Superior temporal gyrus (tissue), 1 donor: ENCODE results near the gene LDLRAD1.
"Not testable (repeated sequence)": the region's sequence is repeated elsewhere in the genome, so short reads cannot be mapped to it uniquely, and the experiment has no call there.

Experiments
- DNase-seq: peaks from one replicate; pipeline ENCODE4 v3.0.0-alpha.2; 2016; ENCODE audit errors: extremely low spot score

Gene LDLRAD1

GRCh38 chr1:54016343-54017282 is 1.4 kb downstream of the LDLRAD1 start:
- DNase-seq, result no peak

- no peak for DNase-seq
Observed at GRCh38 chr1:54014009-54014629, 3.9 kb downstream of the LDLRAD1 start.

DNA sequence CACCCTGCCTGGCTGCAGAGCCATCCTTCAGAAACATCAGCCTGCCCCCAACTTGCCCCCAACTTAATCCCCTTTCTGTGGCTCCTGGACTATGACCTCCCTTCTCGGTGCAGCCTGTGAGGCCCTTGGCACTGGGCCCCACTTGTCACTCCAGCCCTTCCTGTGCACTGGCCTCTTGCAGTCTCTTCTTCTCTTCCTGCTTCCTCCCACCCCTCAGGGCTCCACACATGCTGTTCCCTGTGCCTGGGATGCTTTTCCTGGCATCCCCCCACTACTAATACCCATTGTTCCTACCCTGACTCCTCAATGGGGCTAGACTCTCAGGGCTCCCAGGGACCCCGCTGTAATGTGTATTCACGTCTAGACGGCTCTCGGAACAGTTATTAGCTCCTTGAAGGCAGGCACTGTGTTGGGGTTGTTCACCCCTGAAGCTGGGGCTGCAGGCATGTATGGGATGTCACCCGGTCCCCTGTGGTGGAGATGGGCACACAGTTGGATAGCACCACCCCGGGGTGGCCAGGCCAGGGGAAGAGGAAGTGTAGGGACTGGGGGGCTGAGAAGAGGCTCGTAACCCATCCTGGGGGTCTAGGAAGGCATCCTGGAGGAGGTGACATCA is 4.5 kb downstream of the LDLRAD1 start:
- no peak for DNase-seq

DNA sequence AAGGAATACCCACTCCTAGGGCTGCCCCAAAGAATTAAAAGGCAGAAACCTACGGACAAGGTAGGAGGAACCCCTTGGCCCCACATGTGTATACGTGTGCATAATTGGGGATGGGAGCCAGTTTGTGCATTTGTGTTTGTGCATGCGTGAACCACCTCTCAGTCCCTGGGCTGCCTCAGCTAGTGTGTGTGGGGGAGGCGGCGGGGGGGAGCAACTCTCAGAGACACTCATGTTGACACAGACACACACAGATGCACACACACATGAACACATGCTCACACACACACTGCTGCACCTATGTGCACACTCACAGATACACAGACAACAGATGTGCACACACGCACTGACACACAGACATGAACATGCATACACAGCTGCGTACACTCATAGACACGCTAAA is 5.1 kb downstream of the LDLRAD1 start:
- no peak for DNase-seq

GRCh38 chr1:54012008-54012325 is 6.0 kb downstream of the LDLRAD1 start:
- no peak for DNase-seq

DNA sequence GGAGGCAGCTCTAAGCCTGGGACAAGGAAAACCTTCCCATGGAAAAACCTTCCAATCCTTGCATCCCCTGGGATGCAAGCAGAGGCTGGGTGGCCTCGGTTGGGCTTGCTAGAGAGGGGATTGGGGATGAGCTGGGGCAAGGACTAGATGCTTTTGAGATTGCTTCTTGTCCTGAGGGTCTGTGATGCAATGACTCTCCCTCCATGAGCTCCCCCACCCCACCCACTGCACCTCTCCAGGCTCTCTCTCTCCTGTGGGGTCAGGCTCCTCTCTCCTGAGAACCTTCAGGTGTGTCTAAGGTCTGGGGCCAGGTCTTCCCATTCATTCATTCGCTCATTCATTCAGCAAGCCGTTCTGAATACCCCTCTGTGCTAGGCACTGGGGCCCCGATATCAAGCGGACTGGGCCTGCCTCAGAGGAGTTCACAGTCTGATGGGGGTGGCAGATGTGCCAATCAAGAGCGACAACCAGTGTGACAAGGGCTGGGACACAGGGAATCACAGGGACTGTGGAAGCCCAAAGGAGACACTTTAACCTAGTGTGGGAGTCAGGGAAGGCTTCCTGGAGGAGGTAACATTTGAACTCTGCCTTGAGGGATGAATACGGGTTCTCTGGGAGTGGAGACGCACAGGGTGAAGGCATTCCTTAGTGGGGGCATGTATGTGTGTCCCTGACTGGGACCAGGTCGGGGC is 6.5 kb downstream of the LDLRAD1 start:
- DNase-seq, result no peak

GRCh38 chr1:54010415-54011117 is 7.4 kb downstream of the LDLRAD1 start:
- no peak for DNase-seq

GRCh38 chr1:54009406-54009805 is 8.6 kb downstream of the LDLRAD1 start:
- no peak for DNase-seq

DNA sequence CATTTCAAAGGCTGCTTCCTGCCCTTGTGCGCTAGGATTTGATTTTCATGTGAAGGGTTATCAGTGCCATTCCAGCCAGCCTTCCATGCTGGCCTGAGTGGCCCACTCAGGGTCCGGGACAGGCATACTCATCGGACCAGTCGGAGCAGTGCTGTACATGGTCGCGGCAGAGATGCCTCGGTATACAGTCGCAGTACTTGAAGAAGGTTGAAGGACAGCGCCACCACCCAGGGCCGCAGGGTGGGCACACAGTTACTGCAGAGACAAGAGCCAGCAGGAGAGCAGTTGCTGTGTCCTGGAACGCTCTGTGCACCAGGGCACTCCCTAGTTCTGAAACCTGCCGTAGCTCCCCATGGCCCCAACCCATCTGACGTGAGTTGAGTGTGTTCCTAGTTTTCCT is 9.1 kb downstream of the LDLRAD1 start:
- no peak for DNase-seq

DNA sequence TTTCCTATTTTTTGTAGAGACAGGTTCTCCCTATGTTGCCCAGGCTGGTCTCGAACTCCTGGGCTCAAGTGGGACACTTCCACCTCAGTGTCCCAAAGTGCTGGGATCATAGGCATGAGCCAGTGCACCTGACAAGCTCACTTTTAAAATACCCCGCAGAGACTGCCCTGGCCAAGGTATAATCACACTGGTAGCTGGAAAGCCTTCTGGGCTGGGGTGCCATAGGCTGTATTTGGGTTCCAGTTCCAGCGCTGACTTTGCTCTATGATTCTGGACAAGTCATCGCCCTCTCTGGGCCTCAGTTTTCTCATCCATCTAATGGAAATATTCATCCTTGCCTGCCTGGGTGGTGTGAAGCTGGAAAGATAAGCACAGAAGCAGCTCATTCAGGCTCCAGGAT is 10.4 kb downstream of the LDLRAD1 start:
- DNase-seq, result no peak

DNA sequence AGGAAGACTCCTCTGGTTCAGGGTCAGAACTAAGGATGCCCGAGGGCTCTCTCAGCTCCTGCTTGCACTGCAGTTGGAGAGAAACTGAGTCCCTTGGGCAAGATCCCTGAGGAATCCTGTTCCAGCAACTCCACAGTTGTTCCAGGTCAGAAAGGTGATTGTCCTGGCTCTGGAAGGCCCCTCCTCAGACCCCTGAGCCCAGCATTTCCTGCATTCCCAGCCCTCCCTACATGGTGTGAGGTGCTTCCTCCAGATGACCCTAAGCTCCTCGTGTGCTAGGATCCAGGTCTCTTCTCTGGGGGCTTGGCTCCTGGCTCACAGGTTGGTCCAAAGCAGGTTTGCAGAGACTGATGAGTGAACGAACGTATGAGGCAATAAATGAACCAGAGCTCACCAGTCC is 11.5 kb downstream of the LDLRAD1 start:
- no peak for DNase-seq

GRCh38 chr1:54004481-54005049 is 13.4 kb downstream of the LDLRAD1 start:
- no peak for DNase-seq

DNA sequence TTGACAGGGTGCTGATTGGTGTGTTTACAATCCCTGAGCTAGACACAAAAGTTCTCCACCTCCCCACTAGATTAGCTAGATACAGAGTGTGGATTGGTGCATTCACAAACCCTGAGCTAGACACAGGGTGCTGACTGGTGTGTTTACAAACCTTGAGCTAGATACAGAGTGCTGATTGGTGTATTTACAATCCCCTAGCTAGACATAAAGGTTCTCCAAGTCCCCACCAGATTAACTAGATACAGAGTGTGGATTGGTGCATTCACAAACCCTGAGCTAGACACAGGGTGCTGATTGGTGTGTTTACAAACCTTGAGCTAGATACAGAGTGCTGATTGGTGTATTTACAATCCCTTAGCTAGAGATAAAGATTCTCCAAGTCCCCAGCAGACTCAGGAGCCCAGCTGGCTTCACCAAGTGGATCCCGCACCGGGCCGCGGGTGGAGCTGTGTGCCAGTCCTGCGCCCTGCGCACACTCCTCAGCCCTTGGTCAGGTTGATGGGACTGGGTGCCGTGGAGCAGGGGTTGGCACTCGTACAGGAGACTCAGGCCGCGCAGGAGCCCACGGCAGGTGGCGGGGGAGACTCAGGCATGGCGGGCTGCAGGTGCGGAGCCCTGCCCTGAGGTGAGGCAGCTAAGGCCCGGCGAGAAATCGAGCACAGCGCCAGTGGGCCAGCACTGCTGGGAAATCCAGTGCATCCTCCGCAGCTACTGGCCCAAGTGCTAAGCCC is 14.1 kb downstream of the LDLRAD1 start:
- DNase-seq, result not testable (repeated sequence)

- no peak for DNase-seq
Observed at GRCh38 chr1:54003249-54003646, 14.7 kb downstream of the LDLRAD1 start.

DNA sequence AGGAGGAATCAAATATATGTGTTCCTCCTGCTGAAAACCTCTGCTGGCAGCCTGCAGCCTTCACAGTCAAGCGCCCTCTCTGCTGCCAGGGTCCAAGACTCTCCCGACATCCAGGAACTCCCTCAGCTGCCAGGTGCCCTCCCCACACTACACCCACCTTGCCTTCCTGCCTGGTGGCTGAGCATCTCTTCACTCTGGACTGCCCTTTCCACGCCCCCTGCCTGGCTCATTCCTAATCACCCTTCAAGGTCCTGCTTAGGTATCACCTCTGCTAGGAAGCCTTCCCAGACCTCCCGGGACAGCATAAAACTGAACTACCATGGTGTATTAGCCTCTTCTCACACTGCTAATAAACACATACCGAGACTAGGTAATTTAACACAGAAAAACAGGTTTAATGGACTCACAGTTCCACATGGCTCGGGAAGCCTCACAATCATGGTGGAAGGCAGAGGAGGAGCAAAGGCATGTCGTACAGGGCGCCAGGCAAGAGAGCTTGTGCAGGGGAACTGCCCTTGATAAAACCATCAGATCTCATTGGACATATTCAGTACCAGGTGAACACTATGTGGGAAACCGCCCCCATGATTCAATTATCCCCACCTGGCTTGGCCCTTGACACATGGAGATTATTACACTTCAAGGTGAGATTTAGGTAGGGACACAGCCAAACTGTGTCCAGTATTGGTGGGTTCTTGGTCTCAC is 15.3 kb downstream of the LDLRAD1 start:
- DNase-seq, result no peak

DNA sequence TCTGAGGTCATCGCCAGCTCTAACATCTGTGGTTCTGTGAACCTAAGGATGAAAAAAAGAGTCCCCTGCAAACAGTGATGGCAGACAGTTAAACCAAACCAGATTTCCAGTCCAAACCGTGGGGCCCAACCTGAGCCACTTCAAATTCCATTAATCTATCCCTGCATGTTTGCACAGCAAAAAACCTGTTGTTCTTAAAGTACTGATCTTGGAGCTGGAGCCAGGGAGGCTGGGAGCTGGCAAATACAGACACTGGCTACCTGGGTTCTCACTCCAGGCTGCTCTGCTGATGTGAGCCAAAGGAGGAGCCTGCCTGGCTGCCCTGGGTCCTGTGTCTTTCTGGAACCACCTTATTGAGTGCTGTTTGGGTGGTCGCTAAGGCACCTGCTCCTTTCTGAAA is 16.4 kb downstream of the LDLRAD1 start:
- DNase-seq, result no peak

GRCh38 chr1:53999920-54000319 is 18.1 kb downstream of the LDLRAD1 start:
- DNase-seq, result no peak

DNA sequence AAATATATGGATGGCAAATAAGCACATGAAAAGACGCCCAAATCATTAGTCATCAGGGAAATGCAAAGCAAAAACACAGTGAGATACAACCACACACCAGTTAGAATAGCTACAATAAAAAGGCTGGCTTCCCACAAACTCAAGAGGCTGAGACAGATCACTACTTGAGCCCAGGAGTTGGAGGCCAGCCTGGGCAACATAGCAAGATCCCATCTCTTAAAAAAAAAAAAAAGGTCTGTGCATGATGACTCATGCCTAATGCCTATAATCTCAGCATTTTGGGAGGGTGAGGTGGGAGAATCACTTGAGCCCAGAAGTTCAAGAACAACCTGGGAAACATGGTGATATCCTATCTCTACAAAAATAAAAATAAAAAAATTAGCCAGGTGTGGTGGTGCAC is 19.8 kb downstream of the LDLRAD1 start:
- no peak for DNase-seq

DNA sequence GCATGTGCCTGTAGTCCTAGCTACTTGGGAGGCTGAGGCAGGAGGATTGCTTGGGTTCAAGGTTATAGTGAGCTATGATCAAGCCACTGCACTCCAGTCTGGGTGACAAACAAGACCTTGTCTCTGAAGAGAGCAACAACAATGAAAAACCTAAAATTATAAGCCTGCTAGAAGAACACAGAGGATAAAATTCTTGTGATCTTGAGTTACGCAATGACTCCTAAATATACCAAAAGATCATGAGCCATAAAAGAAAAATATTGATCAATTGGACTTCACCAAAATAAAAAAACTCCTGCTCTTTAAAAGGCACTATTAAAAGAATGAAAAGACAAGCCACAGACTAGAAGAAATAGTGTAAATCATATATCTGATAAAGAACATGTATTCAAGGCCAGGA is 22.3 kb downstream of the LDLRAD1 start:
- no peak for DNase-seq

DNA sequence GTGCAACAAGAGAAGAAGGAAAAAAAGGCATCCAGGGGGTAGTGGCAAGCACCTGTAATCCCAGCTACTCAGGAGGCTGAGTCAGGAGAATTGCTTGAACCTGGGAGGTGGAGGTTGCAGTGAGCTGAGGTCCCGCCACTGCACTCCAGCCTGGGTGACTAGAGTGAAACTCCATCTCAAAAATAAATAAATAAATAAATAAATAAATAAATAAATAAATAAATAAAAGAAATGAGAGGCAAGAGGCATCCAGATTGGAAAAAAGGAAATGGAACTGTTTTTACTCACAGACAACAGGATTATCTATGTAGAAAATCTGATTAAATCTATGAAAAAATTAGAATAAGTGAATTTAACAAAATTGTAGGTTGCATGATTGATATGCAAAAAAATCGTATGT is 23.5 kb downstream of the LDLRAD1 start:
- DNase-seq, result not testable (repeated sequence)
